Omental fat pad (tissue), 4 donors: ENCODE data around the gene PAX7. TPM values are rescaled to one million over a fixed set of nuclear protein-coding genes. Genes with fewer than 3 reads are reported as not detected.

ENCODE experiments used
- ATAC-seq: fragments of 150-250 bp; one replicate; pipeline ENCODE4 v1.9.1; 2016; ENCODE audit warnings: mild to moderate bottlenecking, moderate library complexity; ENCODE audit not compliant: low FRiP score
- DNase-seq: peaks from one replicate; pipeline ENCODE4 v3.0.0-alpha.2; 2019; ENCODE audit warnings: low spot score
- total RNA-seq, 4 donors: library from RNA; depleted of rRNA; stranded (reverse); fragments of >200 nt; gene quantifications; one replicate each; pipeline ENCODE4 v1.1.0, GENCODE V29; 2016
- TF ChIP-seq, protein P1 (sequence below), 3 donors: fragments of 450-650 bp; IDR thresholded peaks; one replicate each; pipeline ENCODE4 v1.5.1; 2016 to 2017; ENCODE audit warnings: antibody characterized with exemption in 3 of 3, mild to moderate bottlenecking in 3 of 3, moderate library complexity in 2 of 3

The PAX7 gene
- total RNA-seq, 4 donors from 2014 or later = not detected

GRCh38 chr1:18768086-18768485 lies 137.4 kb downstream of the PAX7 start:
- ATAC-seq (no peak), DNase-seq (no peak)
- TF ChIP-seq, protein P1, sequence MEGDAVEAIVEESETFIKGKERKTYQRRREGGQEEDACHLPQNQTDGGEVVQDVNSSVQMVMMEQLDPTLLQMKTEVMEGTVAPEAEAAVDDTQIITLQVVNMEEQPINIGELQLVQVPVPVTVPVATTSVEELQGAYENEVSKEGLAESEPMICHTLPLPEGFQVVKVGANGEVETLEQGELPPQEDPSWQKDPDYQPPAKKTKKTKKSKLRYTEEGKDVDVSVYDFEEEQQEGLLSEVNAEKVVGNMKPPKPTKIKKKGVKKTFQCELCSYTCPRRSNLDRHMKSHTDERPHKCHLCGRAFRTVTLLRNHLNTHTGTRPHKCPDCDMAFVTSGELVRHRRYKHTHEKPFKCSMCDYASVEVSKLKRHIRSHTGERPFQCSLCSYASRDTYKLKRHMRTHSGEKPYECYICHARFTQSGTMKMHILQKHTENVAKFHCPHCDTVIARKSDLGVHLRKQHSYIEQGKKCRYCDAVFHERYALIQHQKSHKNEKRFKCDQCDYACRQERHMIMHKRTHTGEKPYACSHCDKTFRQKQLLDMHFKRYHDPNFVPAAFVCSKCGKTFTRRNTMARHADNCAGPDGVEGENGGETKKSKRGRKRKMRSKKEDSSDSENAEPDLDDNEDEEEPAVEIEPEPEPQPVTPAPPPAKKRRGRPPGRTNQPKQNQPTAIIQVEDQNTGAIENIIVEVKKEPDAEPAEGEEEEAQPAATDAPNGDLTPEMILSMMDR (IDR thresholded peaks at IDR 0.05) = no peak

GRCh38 chr1:18769140-18769539 lies 138.5 kb downstream of the PAX7 start:
- DNase-seq (no peak), ATAC-seq (no peak)
- TF ChIP-seq, protein P1 (IDR thresholded peaks at IDR 0.05) = no peak

- TF ChIP-seq, protein P1 (IDR thresholded peaks at IDR 0.05) = no peak
- DNase-seq = no peak
These were observed 140.2 kb downstream of the PAX7 start for GRCh38 chr1:18770799-18771198.

DNA sequence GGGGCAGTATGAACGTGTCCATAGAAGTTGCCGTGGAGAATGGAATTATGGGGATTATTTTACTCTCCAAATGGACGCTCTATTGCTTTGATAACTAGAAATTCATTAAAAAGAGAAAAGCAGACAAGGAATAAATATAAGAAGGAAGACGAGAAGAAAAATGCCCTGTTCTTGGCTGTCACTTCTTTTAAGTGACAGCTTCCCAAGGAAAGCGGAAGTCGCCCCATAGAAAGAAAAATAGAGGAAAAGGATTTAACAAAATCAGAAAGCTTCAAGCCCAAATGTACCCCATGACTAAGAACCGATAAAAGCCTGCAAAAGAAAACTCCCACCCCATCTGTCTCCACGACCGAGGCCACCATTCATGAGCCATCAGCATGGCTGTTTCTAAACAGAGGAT lies 143.1 kb downstream of the PAX7 start:
- ATAC-seq (no peak), DNase-seq (no peak)
- TF ChIP-seq, protein P1 (IDR thresholded peaks at IDR 0.05) = no peak

More at GRCh38 chr1:18770799-18771198, 140.2 kb downstream of the PAX7 start:
- ATAC-seq = no peak

DNA sequence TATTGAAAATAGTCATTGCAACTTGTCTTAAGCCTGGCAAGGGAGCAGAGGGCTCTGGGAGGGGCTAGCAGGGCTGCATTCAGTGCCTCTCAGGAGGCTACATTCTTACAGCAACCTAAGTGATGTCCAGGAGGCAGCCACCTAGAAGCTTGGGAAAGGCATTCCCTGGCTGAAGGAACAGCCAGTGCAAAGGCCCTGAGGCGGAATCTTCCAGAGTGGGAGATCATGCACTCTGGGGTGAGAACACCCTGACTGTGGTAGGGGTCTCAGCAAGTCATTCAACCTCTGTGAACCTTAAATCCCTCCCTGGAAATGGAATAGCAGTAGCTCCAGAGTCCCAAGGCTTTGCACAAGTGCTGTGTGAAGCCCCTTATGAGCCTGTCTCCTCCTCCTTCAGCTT lies 144.7 kb downstream of the PAX7 start:
- DNase-seq = no peak
- TF ChIP-seq, protein P1 (IDR thresholded peaks at IDR 0.05) = no peak

GRCh38 chr1:18776777-18777176 lies 146.1 kb downstream of the PAX7 start:
- no peak for ATAC-seq
- no peak for DNase-seq
- TF ChIP-seq, protein P1 (IDR thresholded peaks at IDR 0.05) = no peak

More for the DNA sequence above, 144.7 kb downstream of the PAX7 start:
- no peak for ATAC-seq

DNA sequence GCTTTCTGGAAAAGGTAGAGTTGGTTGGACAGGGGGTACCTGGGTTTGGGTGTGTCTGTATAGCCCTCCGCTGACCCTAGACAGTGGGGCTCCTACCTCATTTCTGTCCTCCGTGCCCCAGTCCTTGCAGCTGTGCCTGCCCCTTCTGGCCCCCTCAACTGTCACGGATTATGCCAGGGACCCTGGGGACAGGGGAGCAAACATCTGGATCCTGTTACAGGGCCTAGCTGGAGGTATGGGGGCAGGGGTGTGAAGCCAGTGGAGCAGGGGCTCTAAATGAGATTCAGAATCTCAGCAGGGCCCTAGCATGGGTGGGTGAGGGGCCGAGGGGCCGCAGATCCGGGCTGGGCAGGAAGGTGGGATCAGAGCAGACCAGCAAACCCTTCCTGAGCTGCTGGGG lies 147.8 kb downstream of the PAX7 start:
- TF ChIP-seq, protein P1 (IDR thresholded peaks at IDR 0.05) = no peak
- ATAC-seq (no peak), DNase-seq (no peak)
